Mesenchymal stem cell (in vitro differentiated cells and primary cell): ENCODE data around the gene CENPF.

Experiments
- DNase-seq: peaks from one replicate; pipeline ENCODE4 v3.0.0-alpha.2; 2013
- H2AFZ ChIP-seq: one replicate; pipeline ENCODE4 v1.6.1; 2013; ENCODE audit warnings: low read depth, mild to moderate bottlenecking, control low read depth, inconsistent platforms, low read length, moderate library complexity
- H2AK5ac ChIP-seq: 2 replicates; pipeline ENCODE4 v1.6.1; 2013; ENCODE audit warnings: low read length, moderate library complexity, mild to moderate bottlenecking, inconsistent platforms; ENCODE audit not compliant: severe bottlenecking
- H2BK120ac ChIP-seq: one replicate; pipeline ENCODE4 v1.6.1; 2013; ENCODE audit warnings: low read depth, mild to moderate bottlenecking, inconsistent platforms, low read length, moderate library complexity
- H2BK12ac ChIP-seq, 2 experiments: one replicate each; pipeline ENCODE4 v1.6.1; 2013; ENCODE audit warnings: inconsistent platforms in 2 of 2, low read length in 2 of 2, mild to moderate bottlenecking in 2 of 2, moderate library complexity in 2 of 2, control low read depth in 1 of 2
- H2BK15ac ChIP-seq: one replicate; pipeline ENCODE4 v1.6.1; 2013; ENCODE audit warnings: mild to moderate bottlenecking, low read depth, inconsistent platforms; ENCODE audit not compliant: poor library complexity, severe bottlenecking
- H2BK5ac ChIP-seq: 2 replicates; pipeline ENCODE4 v1.6.1; 2013; ENCODE audit warnings: low read depth, mild to moderate bottlenecking, low read length, control low read depth, inconsistent platforms; ENCODE audit not compliant: poor library complexity, severe bottlenecking
- H3K14ac ChIP-seq, 2 experiments: one replicate each; pipeline ENCODE4 v1.6.1; 2013; ENCODE audit warnings: inconsistent platforms in 2 of 2, low read length in 2 of 2, control low read depth in 1 of 2, mild to moderate bottlenecking in 1 of 2, moderate library complexity in 1 of 2
- H3K18ac ChIP-seq, 2 experiments: one replicate each; pipeline ENCODE4 v1.6.1; 2013; ENCODE audit warnings: inconsistent platforms in 2 of 2, low read length in 2 of 2, control low read depth in 1 of 2, low read depth in 1 of 2, mild to moderate bottlenecking in 1 of 2
- H3K23ac ChIP-seq, 2 experiments: one replicate each; pipeline ENCODE4 v1.6.1; 2013; ENCODE audit warnings: inconsistent platforms in 2 of 2, low read length in 2 of 2, mild to moderate bottlenecking in 2 of 2, moderate library complexity in 2 of 2, control low read depth in 1 of 2
- H3K27ac ChIP-seq: 2 replicates; pipeline ENCODE4 v1.5.1; 2013; ENCODE audit warnings: mild to moderate bottlenecking, moderate library complexity, low read length, control low read depth, inconsistent platforms; ENCODE audit not compliant: poor library complexity, severe bottlenecking
- H3K27me3 ChIP-seq, 2 experiments: 2 replicates each; pipeline versions ENCODE4 v1.6.1 to v1.7.0; 2013; ENCODE audit warnings: low read length in 2 of 2, mild to moderate bottlenecking in 2 of 2, moderate library complexity in 2 of 2, control low read depth in 1 of 2, inconsistent platforms in 1 of 2; ENCODE audit not compliant: control insufficient read depth in 1 of 2, insufficient read depth in 1 of 2
- H3K36me3 ChIP-seq, 2 experiments: 2 replicates each; pipeline versions ENCODE4 v1.6.1 to v1.7.0; 2013; ENCODE audit warnings: low read length in 2 of 2, control low read depth in 1 of 2, inconsistent platforms in 1 of 2, low read depth in 1 of 2, mild to moderate bottlenecking in 1 of 2; ENCODE audit not compliant: insufficient read depth in 2 of 2, control insufficient read depth in 1 of 2
- H3K4ac ChIP-seq, 2 experiments: one replicate each; pipeline ENCODE4 v1.6.1; 2013; ENCODE audit warnings: inconsistent platforms in 2 of 2, low read length in 2 of 2, mild to moderate bottlenecking in 2 of 2, moderate library complexity in 2 of 2, control low read depth in 1 of 2, low read depth in 1 of 2
- H3K4me1 ChIP-seq: 2 replicates; pipeline ENCODE4 v1.6.1; 2013; ENCODE audit warnings: low read depth, low read length, control low read depth; ENCODE audit not compliant: control insufficient read depth, insufficient read depth
- H3K4me2 ChIP-seq: 2 replicates; pipeline ENCODE4 v1.6.1; 2013; ENCODE audit warnings: low read length, mild to moderate bottlenecking, inconsistent platforms; ENCODE audit not compliant: poor library complexity, severe bottlenecking
- H3K4me3 ChIP-seq, 2 experiments: 2 replicates each; pipeline versions ENCODE4 v1.5.1 to v1.7.0; 2013; ENCODE audit warnings: low read length in 2 of 2, mild to moderate bottlenecking in 2 of 2, control low read depth in 1 of 2, low read depth in 1 of 2; ENCODE audit not compliant: insufficient read depth in 1 of 2
- H3K79me1 ChIP-seq: replicated peaks from 2 replicates; pipeline ENCODE4 v1.6.1; 2013; ENCODE audit warnings: mild to moderate bottlenecking, control low read depth, low read length, inconsistent platforms; ENCODE audit not compliant: poor library complexity, severe bottlenecking
- H3K9ac ChIP-seq: 2 replicates; pipeline ENCODE4 v1.7.0; 2013; ENCODE audit warnings: mild to moderate bottlenecking, low read length, moderate library complexity
- H3K9me3 ChIP-seq: 2 replicates; pipeline ENCODE4 v1.7.0; 2013; ENCODE audit warnings: mild to moderate bottlenecking, low read length; ENCODE audit not compliant: control insufficient read depth
- H4K8ac ChIP-seq: one replicate; pipeline ENCODE4 v1.6.1; 2013; ENCODE audit warnings: inconsistent platforms, mild to moderate bottlenecking, low read length, moderate library complexity
- H4K91ac ChIP-seq: one replicate; pipeline ENCODE4 v1.6.1; 2013; ENCODE audit warnings: mild to moderate bottlenecking, low read length, inconsistent platforms
- WGBS: methylation state at CpG from one replicate; pipeline ENCODE4 v1.1.7; 2013; ENCODE audit warnings: mixed read lengths; 5-methylcytosine and 5-hydroxymethylcytosine counted together

CENPF gene

GRCh38 chr1:214635086-214635485 lies 32.1 kb downstream of the CENPF start:
- no peak overlapping the region for H3K4ac ChIP-seq
- H2BK5ac ChIP-seq: no peak overlapping the region
- H3K27me3 ChIP-seq: no peaks in the 10 kb centered on the region
- H2BK15ac ChIP-seq: no peak overlapping the region
- H3K36me3 ChIP-seq: peaks cover 3 to 19% of the 10 kb centered on the region in 2 experiments
- H2BK120ac ChIP-seq: no peak overlapping the region
- WGBS: 100% methylated on average over 3 of the region's 3 CpGs
- no peaks in the 10 kb centered on the region for H3K9me3 ChIP-seq
- H3K9ac ChIP-seq: no peak overlapping the region
- H3K18ac ChIP-seq: no peak overlapping the region
- no peak overlapping the region for H3K4me3 ChIP-seq
- peaks cover 18% of the 10 kb centered on the region for H3K79me1 ChIP-seq
- H4K91ac ChIP-seq: no peak overlapping the region
- H2AK5ac ChIP-seq: no peak overlapping the region
- no peak overlapping the region for H2AFZ ChIP-seq
- no peak overlapping the region for H3K23ac ChIP-seq
- DNase-seq: no peak
- no peak overlapping the region for H3K27ac ChIP-seq
- H3K4me2 ChIP-seq: no peak overlapping the region
- H3K4me1 ChIP-seq: no peaks in the 10 kb centered on the region
- H2BK12ac ChIP-seq: no peak overlapping the region
- H4K8ac ChIP-seq: no peak overlapping the region
- H3K14ac ChIP-seq: no peak overlapping the region

GRCh38 chr1:214635506-214635905 lies 32.5 kb downstream of the CENPF start:
- H3K4me1 ChIP-seq: no peaks in the 10 kb centered on the region
- 92% methylated on average over 4 of the region's 4 CpGs for WGBS
- H2AFZ ChIP-seq: no peak overlapping the region

GRCh38 chr1:214636436-214636835 lies 33.4 kb downstream of the CENPF start:
- peaks cover 0 to 8% of the 10 kb centered on the region in 2 experiments for H3K36me3 ChIP-seq
- peaks cover 17% of the 10 kb centered on the region for H3K79me1 ChIP-seq
- H2BK12ac ChIP-seq: no peak overlapping the region
- H3K4me3 ChIP-seq: no peak overlapping the region
- no peak overlapping the region for H3K9ac ChIP-seq
- no peak for DNase-seq
- H2BK5ac ChIP-seq: no peak overlapping the region
- no peak overlapping the region for H2AFZ ChIP-seq
- H3K4me2 ChIP-seq: no peak overlapping the region
- no peaks in the 10 kb centered on the region for H3K27me3 ChIP-seq
- H3K18ac ChIP-seq: no peak overlapping the region
- H3K27ac ChIP-seq: no peak overlapping the region
- no peak overlapping the region for H3K4ac ChIP-seq
- WGBS: 100% methylated on average over 5 of the region's 5 CpGs
- no peak overlapping the region for H4K8ac ChIP-seq
- no peak overlapping the region for H3K14ac ChIP-seq
- no peaks in the 10 kb centered on the region for H3K9me3 ChIP-seq
- no peak overlapping the region for H2BK15ac ChIP-seq
- H2BK120ac ChIP-seq: no peak overlapping the region
- H3K23ac ChIP-seq: no peak overlapping the region
- no peak overlapping the region for H4K91ac ChIP-seq
- H3K4me1 ChIP-seq: no peaks in the 10 kb centered on the region
- H2AK5ac ChIP-seq: no peak overlapping the region

More at GRCh38 chr1:214635506-214635905, 32.5 kb downstream of the CENPF start:
- Histone ChIP-seq H2BK5ac (no peak overlapping the region), H3K9me3 (no peaks in the 10 kb centered on the region), H3K4me2 (no peak overlapping the region), H2BK15ac (no peak overlapping the region), H4K8ac (no peak overlapping the region), H3K36me3 (peaks cover 0 to 15% of the 10 kb centered on the region in 2 experiments), H2BK120ac (no peak overlapping the region), H3K14ac (no peak overlapping the region), H3K4ac (no peak overlapping the region), H3K27ac (no peak overlapping the region), H2AK5ac (no peak overlapping the region), H4K91ac (no peak overlapping the region), H3K27me3 (no peaks in the 10 kb centered on the region), H3K9ac (no peak overlapping the region), H3K79me1 (peaks cover 16% of the 10 kb centered on the region), H2BK12ac (no peak overlapping the region), H3K4me3 (no peak overlapping the region), H3K23ac (no peak overlapping the region), H3K18ac (no peak overlapping the region)
- no peak for DNase-seq

GRCh38 chr1:214637125-214637524 lies 34.1 kb downstream of the CENPF start:
- Histone ChIP-seq H3K27ac (no peak overlapping the region), H2BK12ac (no peak overlapping the region), H3K4me1 (no peaks in the 10 kb centered on the region), H3K36me3 (peaks cover 0 to 13% of the 10 kb centered on the region in 2 experiments), H3K4ac (no peak overlapping the region), H3K4me2 (no peak overlapping the region), H2BK5ac (no peak overlapping the region), H2BK15ac (no peak overlapping the region), H3K9me3 (no peaks in the 10 kb centered on the region), H3K23ac (no peak overlapping the region), H4K91ac (no peak overlapping the region), H3K79me1 (peaks cover 17% of the 10 kb centered on the region), H3K9ac (peak overlapping the region; percentile 6), H2AFZ (no peak overlapping the region), H3K18ac (no peak overlapping the region), H3K27me3 (no peaks in the 10 kb centered on the region), H2BK120ac (no peak overlapping the region), H4K8ac (no peak overlapping the region), H3K14ac (no peak overlapping the region), H2AK5ac (no peak overlapping the region), H3K4me3 (no peak overlapping the region)
- no peak for DNase-seq
